ENCODE results near the gene ZSCAN23. TPM values are rescaled to one million over a fixed set of nuclear protein-coding genes. Genes with fewer than 3 reads are reported as not detected.

The ZSCAN23 gene
- total and polyA plus RNA-seq, 9 of the 15 experiments (the other 6 are each of a cell fraction or from before 2014, with no cell fraction given): 0.05 to 0.29 (median 0.21) TPM; not detected in 1

DNA sequence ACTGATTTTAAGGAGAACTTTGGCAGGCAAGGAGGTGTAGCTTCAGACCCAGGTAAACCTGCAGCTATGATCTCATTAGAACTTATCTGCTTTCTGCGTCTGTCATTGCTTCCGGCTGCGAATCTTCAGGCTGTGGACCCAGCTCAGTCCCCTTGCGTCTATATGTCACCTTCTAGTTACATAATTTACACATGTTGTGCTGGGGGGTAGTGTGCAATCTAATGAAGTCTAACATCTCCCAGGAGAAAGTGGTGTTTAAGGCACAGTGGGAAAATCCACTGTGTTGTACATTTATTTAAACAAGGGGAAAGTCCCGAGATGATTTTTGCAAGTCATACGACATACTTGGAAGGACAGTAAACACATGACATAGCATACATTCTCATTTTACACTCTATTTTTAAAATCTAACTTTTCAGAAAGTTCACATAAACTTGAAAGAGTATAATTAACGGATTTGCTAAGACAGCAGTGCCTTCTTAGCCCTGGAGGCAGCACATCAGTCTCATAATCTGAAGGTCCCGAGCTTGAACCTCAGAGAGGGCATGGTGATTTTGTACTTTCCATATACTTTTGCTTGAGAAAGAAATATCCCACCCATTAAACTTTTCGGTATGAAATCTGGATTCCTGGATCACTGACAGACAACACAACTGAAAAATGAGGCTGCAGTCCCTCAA, 37.1 kb upstream of the ZSCAN23 start (continued):
- TF ChIP-seq, protein P1, sequence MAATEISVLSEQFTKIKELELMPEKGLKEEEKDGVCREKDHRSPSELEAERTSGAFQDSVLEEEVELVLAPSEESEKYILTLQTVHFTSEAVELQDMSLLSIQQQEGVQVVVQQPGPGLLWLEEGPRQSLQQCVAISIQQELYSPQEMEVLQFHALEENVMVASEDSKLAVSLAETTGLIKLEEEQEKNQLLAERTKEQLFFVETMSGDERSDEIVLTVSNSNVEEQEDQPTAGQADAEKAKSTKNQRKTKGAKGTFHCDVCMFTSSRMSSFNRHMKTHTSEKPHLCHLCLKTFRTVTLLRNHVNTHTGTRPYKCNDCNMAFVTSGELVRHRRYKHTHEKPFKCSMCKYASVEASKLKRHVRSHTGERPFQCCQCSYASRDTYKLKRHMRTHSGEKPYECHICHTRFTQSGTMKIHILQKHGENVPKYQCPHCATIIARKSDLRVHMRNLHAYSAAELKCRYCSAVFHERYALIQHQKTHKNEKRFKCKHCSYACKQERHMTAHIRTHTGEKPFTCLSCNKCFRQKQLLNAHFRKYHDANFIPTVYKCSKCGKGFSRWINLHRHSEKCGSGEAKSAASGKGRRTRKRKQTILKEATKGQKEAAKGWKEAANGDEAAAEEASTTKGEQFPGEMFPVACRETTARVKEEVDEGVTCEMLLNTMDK (IDR thresholded peaks at IDR 0.05; ENCODE audit: borderline replicate concordance, insufficient read depth, low read depth, low read length, poor library complexity, severe bottlenecking): no peak
- TF ChIP-seq SP1 (CRISPR knock-in tag; IDR thresholded peaks at IDR 0.05) (no peak), CCAR2 (IDR thresholded peaks at IDR 0.05; ENCODE audit: low read depth, low read length) (no peak), NELFE (IDR thresholded peaks at IDR 0.05; ENCODE audit: insufficient read depth, insufficient read length) (no peak), CEBPG (CRISPR knock-in tag; IDR thresholded peaks at IDR 0.05) (no peak), CEBPG (tag; conservative IDR thresholded peaks at IDR 0.05 in 1 of 2, IDR thresholded peaks at IDR 0.05 in 1 of 2) (peak in 1 of 2 experiments; percentile 28; a peak in 1 of 4 replicates), ARID1B (IDR thresholded peaks at IDR 0.05) (peak; percentile 93), EP300 (IDR thresholded peaks at IDR 0.05; ENCODE audit: low read length) (peak; percentile 76), ZNF561 (CRISPR knock-in tag; conservative IDR thresholded peaks at IDR 0.05) (no peak), FOXK2 (conservative IDR thresholded peaks at IDR 0.05 in 1 of 2, IDR thresholded peaks at IDR 0.05 in 1 of 2; ENCODE audit: low read depth in 2 of 2) (peak; percentile 53 to 78; a peak in 3 of 4 replicates), SREBF2 (CRISPR knock-in tag; IDR thresholded peaks at IDR 0.05) (no peak), MEIS2 (IDR thresholded peaks at IDR 0.05; ENCODE audit: partially characterized antibody) (peak; percentile 86), ETV5 (CRISPR knock-in tag; IDR thresholded peaks at IDR 0.05; ENCODE audit: low read depth) (peak; percentile 91), SMAD1 (IDR thresholded peaks at IDR 0.05; ENCODE audit: low read depth, low read length, partially characterized antibody) (peak; percentile 86)
- TF ChIP-seq, protein P2, sequence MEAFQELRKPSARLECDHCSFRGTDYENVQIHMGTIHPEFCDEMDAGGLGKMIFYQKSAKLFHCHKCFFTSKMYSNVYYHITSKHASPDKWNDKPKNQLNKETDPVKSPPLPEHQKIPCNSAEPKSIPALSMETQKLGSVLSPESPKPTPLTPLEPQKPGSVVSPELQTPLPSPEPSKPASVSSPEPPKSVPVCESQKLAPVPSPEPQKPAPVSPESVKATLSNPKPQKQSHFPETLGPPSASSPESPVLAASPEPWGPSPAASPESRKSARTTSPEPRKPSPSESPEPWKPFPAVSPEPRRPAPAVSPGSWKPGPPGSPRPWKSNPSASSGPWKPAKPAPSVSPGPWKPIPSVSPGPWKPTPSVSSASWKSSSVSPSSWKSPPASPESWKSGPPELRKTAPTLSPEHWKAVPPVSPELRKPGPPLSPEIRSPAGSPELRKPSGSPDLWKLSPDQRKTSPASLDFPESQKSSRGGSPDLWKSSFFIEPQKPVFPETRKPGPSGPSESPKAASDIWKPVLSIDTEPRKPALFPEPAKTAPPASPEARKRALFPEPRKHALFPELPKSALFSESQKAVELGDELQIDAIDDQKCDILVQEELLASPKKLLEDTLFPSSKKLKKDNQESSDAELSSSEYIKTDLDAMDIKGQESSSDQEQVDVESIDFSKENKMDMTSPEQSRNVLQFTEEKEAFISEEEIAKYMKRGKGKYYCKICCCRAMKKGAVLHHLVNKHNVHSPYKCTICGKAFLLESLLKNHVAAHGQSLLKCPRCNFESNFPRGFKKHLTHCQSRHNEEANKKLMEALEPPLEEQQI (IDR thresholded peaks at IDR 0.05): peak; percentile 65
- TF ChIP-seq, protein P3, sequence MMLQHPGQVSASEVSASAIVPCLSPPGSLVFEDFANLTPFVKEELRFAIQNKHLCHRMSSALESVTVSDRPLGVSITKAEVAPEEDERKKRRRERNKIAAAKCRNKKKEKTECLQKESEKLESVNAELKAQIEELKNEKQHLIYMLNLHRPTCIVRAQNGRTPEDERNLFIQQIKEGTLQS (IDR thresholded peaks at IDR 0.05): peak; percentile 90
- TF ChIP-seq, protein P3 (CRISPR knock-in tag; conservative IDR thresholded peaks at IDR 0.05): no peak; the same call in 1 of the 2 replicates
- TF ChIP-seq, protein P4, sequence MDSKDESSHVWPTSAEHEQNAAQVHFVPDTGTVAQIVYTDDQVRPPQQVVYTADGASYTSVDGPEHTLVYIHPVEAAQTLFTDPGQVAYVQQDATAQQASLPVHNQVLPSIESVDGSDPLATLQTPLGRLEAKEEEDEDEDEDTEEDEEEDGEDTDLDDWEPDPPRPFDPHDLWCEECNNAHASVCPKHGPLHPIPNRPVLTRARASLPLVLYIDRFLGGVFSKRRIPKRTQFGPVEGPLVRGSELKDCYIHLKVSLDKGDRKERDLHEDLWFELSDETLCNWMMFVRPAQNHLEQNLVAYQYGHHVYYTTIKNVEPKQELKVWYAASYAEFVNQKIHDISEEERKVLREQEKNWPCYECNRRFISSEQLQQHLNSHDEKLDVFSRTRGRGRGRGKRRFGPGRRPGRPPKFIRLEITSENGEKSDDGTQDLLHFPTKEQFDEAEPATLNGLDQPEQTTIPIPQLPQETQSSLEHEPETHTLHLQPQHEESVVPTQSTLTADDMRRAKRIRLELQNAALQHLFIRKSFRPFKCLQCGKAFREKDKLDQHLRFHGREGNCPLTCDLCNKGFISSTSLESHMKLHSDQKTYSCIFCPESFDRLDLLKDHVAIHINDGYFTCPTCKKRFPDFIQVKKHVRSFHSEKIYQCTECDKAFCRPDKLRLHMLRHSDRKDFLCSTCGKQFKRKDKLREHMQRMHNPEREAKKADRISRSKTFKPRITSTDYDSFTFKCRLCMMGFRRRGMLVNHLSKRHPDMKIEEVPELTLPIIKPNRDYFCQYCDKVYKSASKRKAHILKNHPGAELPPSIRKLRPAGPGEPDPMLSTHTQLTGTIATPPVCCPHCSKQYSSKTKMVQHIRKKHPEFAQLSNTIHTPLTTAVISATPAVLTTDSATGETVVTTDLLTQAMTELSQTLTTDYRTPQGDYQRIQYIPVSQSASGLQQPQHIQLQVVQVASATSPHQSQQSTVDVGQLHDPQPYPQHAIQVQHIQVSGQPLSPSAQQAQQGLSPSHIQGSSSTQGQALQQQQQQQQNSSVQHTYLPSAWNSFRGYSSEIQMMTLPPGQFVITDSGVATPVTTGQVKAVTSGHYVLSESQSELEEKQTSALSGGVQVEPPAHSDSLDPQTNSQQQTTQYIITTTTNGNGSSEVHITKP (IDR thresholded peaks at IDR 0.05; ENCODE audit: partially characterized antibody): peak; percentile 8
